Endothelial cell of umbilical vein (primary cell): Measurements from ENCODE around the gene FAU. TPM values are rescaled to one million over a fixed set of nuclear protein-coding genes. Genes with fewer than 3 reads are reported as not detected.

Experiments
- BruUV-seq: library from RNA; stranded (reverse); fragments of 400-500 nt; replicated peaks from 2 replicates; lab custom pipeline; 2021; lab: Mats Ljungman, UMichigan
- CTCF ChIA-PET: fragments of 300-600, 350-600 bp; sonication (Branson Sonifier 250); formaldehyde crosslinking; loops from one replicate; lab custom pipeline; 2021; ENCODE audit warnings: antibody characterized with exemption, inconsistent platforms; lab: Charles Lee
- POLR2A ChIA-PET: fragments of 300-600, 350-600 bp; sonication (Branson Sonifier 250); formaldehyde crosslinking; loops from one replicate; lab custom pipeline; 2021; ENCODE audit warnings: antibody characterized with exemption, inconsistent platforms; lab: Charles Lee
- DNase-seq: peaks from one replicate; pipeline ENCODE4 v3.0.0-alpha.2; 2011; ENCODE audit warnings: low read depth, low spot score
- FAIRE-seq: peaks from 2 replicates; lab custom pipeline; 2011; peaks lifted over from hg19 to GRCh38; lab: Jason Lieb, UNC
- H2AFZ ChIP-seq: 2 replicates; pipeline ENCODE4 v1.6.0; 2012; ENCODE audit warnings: low read depth, low read length, control low read depth, inconsistent platforms
- H3K27ac ChIP-seq: 2 replicates; pipeline ENCODE4 v1.5.1; 2011; ENCODE audit warnings: low read depth, mild to moderate bottlenecking, control low read depth, low read length, moderate library complexity; ENCODE audit not compliant: insufficient read depth
- H3K27me3 ChIP-seq, 2 experiments: 2 replicates each; pipeline versions ENCODE4 v1.6.0 to v1.6.1; 2011; ENCODE audit warnings: low read length in 2 of 2, mixed read lengths in 1 of 2; ENCODE audit not compliant: control insufficient read depth in 2 of 2, insufficient read depth in 2 of 2
- H3K36me3 ChIP-seq, 2 experiments: 2 replicates in 1 of 2; 3 replicates in 1 of 2; pipeline ENCODE4 v1.5.1; 2011; ENCODE audit warnings: low read length in 2 of 2, mild to moderate bottlenecking in 1 of 2, moderate library complexity in 1 of 2; ENCODE audit not compliant: control insufficient read depth in 2 of 2, insufficient read depth in 2 of 2; ENCODE audit errors: extremely low read depth in 1 of 2
- H3K4me1 ChIP-seq: 3 replicates; pipeline ENCODE4 v1.5.1; 2011; ENCODE audit warnings: mild to moderate bottlenecking, low read length; ENCODE audit not compliant: control insufficient read depth, insufficient read depth; ENCODE audit errors: extremely low read depth
- H3K4me2 ChIP-seq: 2 replicates; pipeline ENCODE4 v1.6.1; 2011; ENCODE audit warnings: low read length, control low read depth, mixed read lengths; ENCODE audit not compliant: insufficient read depth
- H3K4me3 ChIP-seq, 3 experiments: fragments of 200-600 bp in 1 of 3; sonication (generic), shearing (Covaris generic) in 1 of 3; replicated peaks in 1 of 3; 2 replicates each; pipeline ENCODE4 v1.5.1; 2011 to 2016; ENCODE audit warnings: control low read depth in 3 of 3, low read length in 3 of 3, mild to moderate bottlenecking in 2 of 3, inconsistent platforms in 1 of 3, low read depth in 1 of 3, moderate library complexity in 1 of 3; ENCODE audit not compliant: insufficient read depth in 1 of 3
- H3K79me2 ChIP-seq: 2 replicates; pipeline ENCODE4 v1.6.0; 2012; ENCODE audit warnings: low read length, inconsistent platforms; ENCODE audit not compliant: control insufficient read depth, insufficient read depth
- H3K9ac ChIP-seq: replicated peaks from 2 replicates; pipeline ENCODE3; 2011; ENCODE audit warnings: low read length, control low read depth; ENCODE audit not compliant: insufficient read depth; ENCODE audit errors: extremely low read depth
- H3K9me1 ChIP-seq: replicated peaks from 3 replicates; pipeline ENCODE4 v1.6.0; 2011; ENCODE audit warnings: mild to moderate bottlenecking, low read length; ENCODE audit not compliant: control insufficient read depth, insufficient read depth; ENCODE audit errors: extremely low read depth
- H3K9me3 ChIP-seq: replicated peaks from 2 replicates; pipeline ENCODE4 v1.5.1; 2012; ENCODE audit warnings: low read length, inconsistent platforms; ENCODE audit not compliant: control insufficient read depth, insufficient read depth
- H4K20me1 ChIP-seq: replicated peaks from 2 replicates; pipeline ENCODE3; 2011; ENCODE audit warnings: mild to moderate bottlenecking, low read length; ENCODE audit not compliant: control insufficient read depth, insufficient read depth; ENCODE audit errors: extremely low read depth
- EZH2 ChIP-seq: IDR thresholded peaks from 2 replicates; pipeline ENCODE4 v1.6.1; 2012; ENCODE audit warnings: borderline replicate concordance, low read depth, mild to moderate bottlenecking, moderate library complexity, low read length, inconsistent platforms; ENCODE audit not compliant: severe bottlenecking
- FOS ChIP-seq: IDR thresholded peaks from 2 replicates; pipeline ENCODE4 v1.6.1; 2011; ENCODE audit warnings: mild to moderate bottlenecking, low read length, moderate library complexity, borderline replicate concordance; ENCODE audit not compliant: insufficient read depth
- GATA2 ChIP-seq: IDR thresholded peaks from 2 replicates; pipeline ENCODE4 v1.7.0; 2011; ENCODE audit warnings: low read depth, mild to moderate bottlenecking, moderate library complexity, mixed read lengths, low read length; ENCODE audit not compliant: insufficient read length, insufficient read depth
- JUN ChIP-seq: IDR thresholded peaks from 2 replicates; pipeline ENCODE4 v1.6.1; 2011; ENCODE audit warnings: borderline replicate concordance, low read depth; ENCODE audit not compliant: insufficient read length, insufficient read depth
- MYC ChIP-seq: IDR thresholded peaks from one replicate; pipeline ENCODE4 v1.6.1; 2011; ENCODE audit warnings: mild to moderate bottlenecking, low read depth, low read length
- POLR2A ChIP-seq: IDR thresholded peaks from 2 replicates; pipeline ENCODE4 v1.6.1; 2012; ENCODE audit warnings: low read depth, mild to moderate bottlenecking, control low read depth, low read length
- POLR2AphosphoS5 ChIP-seq: IDR thresholded peaks from 2 replicates; pipeline ENCODE4 v1.6.1; 2012; ENCODE audit warnings: low read depth, mild to moderate bottlenecking, control low read depth, low read length, moderate library complexity; ENCODE audit not compliant: insufficient read depth
- dilution Hi-C: fragments of 300-500 bp; cut with MboI; formaldehyde crosslinking; loops from one replicate; pipeline ENCODE4 v1.15.0; 2019; ENCODE audit warnings: low sequenced_read_pairs; ENCODE audit not compliant: extremely low pct_ligation_motif_present
- intact Hi-C: fragments of 100-400 bp; cut with micrococcal nuclease; formaldehyde crosslinking; loops from one replicate; pipeline ENCODE4 v1.10.0; 2022
- polyA plus RNA-seq, 4 experiments: library from polyadenylated mRNA; depleted of rRNA in 3 of 4; stranded (reverse) in 3 of 4; unstranded in 1 of 4; fragments of >200 nt; gene quantifications; 2 replicates each; pipeline versions ENCODE4 v1.2.1 to v1.2.3, GENCODE V29; 2011 to 2012; ENCODE audit warnings: missing spikeins in 1 of 4
- total RNA-seq: library from RNA; stranded (reverse); gene quantifications from 2 replicates; pipeline ENCODE4 v1.2.3, GENCODE V29; 2021
- TF ChIP-seq, protein P1 (sequence below), 2 donors: IDR thresholded peaks; 1 replicate in 1 of 2; 2 replicates in 1 of 2; pipeline ENCODE4 v1.5.1; 2011; ENCODE audit warnings: low read length in 2 of 2, mild to moderate bottlenecking in 2 of 2, moderate library complexity in 2 of 2, control low read depth in 1 of 2, inconsistent platforms in 1 of 2, low read depth in 1 of 2; ENCODE audit not compliant: insufficient read depth in 1 of 2; ENCODE audit errors: extremely low read depth in 1 of 2
- TF ChIP-seq, protein P2 (sequence below): IDR thresholded peaks from 2 replicates; pipeline ENCODE4 v1.6.1; 2011; ENCODE audit not compliant: insufficient read depth, insufficient read length

The FAU gene
- total and polyA plus RNA-seq, 2 donors (not counting 3 experiments of a cell fraction or from before 2014, with no cell fraction given): 741 to 746 TPM

DNA sequence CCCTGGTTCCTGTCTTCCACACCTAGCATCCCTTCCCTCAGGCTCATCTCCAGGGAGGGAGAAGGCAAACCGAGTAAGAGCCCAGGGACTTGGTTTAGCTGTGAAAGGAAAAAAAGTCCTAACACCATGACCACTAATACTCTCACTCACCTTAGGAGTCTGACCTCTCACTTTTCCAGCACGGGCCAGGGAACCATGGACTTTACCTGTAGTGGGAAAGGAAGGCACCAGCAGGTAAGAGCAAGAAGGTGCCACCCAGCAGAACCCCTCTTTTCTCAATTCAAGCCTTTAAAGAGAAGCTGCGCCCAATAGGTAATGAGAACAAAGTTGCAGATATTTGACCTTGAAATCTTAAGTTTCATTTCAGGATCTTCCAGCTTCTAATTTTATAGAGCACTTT is 1.1 kb downstream of the FAU start:
- POLR2A ChIA-PET: interaction anchor here (1.9 kb wide), 1 partner anchor 15 kb away, joined by 7 read pairs; no protein-coding TSS in a partner anchor
- dilution Hi-C loops: no loop called here
- Histone ChIP-seq H3K4me1 (peaks cover 18% of the 10 kb centered on the region), H3K9me3 (no peaks in the 10 kb centered on the region), H3K36me3 (peaks cover 7 to 21% of the 10 kb centered on the region in 2 experiments), H4K20me1 (no peaks in the 10 kb centered on the region), H2AFZ (no peak overlapping the region), H3K9ac (peak overlapping the region; percentile 90), H3K27me3 (no peaks in the 10 kb centered on the region), H3K79me2 (peaks cover 39% of the 10 kb centered on the region), H3K4me3 (peak overlapping the region; percentile 48 to 94 (median 82)), H3K27ac (peak overlapping the region; percentile 53), H3K9me1 (no peaks in the 10 kb centered on the region), H3K4me2 (peak overlapping the region; percentile 66)
- no peak for FAIRE-seq
- CTCF ChIA-PET: interaction anchor here (1.9 to 3.4 kb wide), 2 partner anchors 9 to 60 kb away, joined by 15 to 45 read pairs; partner anchors contain the start of genes CAPN1 and TM7SF2
- BruUV-seq: no TSS peak
- no peak for DNase-seq
- intact Hi-C loops: no loop called here
- TF ChIP-seq GATA2: no peak
- TF ChIP-seq, protein P1, sequence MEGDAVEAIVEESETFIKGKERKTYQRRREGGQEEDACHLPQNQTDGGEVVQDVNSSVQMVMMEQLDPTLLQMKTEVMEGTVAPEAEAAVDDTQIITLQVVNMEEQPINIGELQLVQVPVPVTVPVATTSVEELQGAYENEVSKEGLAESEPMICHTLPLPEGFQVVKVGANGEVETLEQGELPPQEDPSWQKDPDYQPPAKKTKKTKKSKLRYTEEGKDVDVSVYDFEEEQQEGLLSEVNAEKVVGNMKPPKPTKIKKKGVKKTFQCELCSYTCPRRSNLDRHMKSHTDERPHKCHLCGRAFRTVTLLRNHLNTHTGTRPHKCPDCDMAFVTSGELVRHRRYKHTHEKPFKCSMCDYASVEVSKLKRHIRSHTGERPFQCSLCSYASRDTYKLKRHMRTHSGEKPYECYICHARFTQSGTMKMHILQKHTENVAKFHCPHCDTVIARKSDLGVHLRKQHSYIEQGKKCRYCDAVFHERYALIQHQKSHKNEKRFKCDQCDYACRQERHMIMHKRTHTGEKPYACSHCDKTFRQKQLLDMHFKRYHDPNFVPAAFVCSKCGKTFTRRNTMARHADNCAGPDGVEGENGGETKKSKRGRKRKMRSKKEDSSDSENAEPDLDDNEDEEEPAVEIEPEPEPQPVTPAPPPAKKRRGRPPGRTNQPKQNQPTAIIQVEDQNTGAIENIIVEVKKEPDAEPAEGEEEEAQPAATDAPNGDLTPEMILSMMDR (IDR thresholded peaks at IDR 0.05; ENCODE audit: extremely low read depth in 1 of 2, insufficient read depth in 1 of 2, low read depth in 1 of 2, low read length in 2 of 2): no peak
- TF ChIP-seq POLR2AphosphoS5: no peak
- TF ChIP-seq, protein P2, sequence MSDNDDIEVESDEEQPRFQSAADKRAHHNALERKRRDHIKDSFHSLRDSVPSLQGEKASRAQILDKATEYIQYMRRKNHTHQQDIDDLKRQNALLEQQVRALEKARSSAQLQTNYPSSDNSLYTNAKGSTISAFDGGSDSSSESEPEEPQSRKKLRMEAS: no peak
- TF ChIP-seq POLR2A: no peak
- TF ChIP-seq JUN: no peak
- TF ChIP-seq FOS: no peak
- no peak for TF ChIP-seq EZH2
- no peak for TF ChIP-seq MYC
